HG03520 (cell line): ENCODE data around the gene ARFGEF2.
"Not testable (repeated sequence)": the region's sequence is repeated elsewhere in the genome, so short reads cannot be mapped to it uniquely, and the experiment has no call there.

Source experiments
- ATAC-seq: cut with Tn5 transposase; IDR thresholded peaks from one replicate; pipeline ENCODE4 v1.9.1; 2021; ENCODE audit warnings: mild to moderate bottlenecking, moderate library complexity; ENCODE audit not compliant: unreplicated experiment

Gene ARFGEF2

GRCh38 chr20:48949304-48950170, 28.0 kb downstream of the ARFGEF2 start:
- ATAC-seq: no peak

GRCh38 chr20:48951041-48951440, 29.5 kb downstream of the ARFGEF2 start:
- no peak for ATAC-seq

GRCh38 chr20:48951646-48952045, 30.1 kb downstream of the ARFGEF2 start:
- ATAC-seq: no peak

DNA sequence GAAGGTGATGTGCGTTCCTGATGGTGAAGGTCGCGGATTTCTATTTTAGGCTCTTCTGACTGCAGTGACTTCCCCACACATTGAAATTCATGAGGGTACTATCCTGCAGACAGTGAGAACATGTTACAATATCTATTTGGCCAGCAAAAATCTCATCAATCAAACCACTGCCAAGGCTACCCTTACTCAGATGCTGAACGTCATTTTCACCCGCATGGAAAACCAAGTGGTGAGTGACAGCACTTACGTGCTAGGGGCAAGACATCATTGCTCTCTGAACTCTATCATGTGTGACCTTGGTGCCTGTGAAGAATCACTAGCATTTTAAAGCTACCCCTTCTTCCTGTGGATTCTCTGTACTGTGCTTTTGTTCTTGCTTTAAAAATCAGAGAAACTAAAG, 31.1 kb downstream of the ARFGEF2 start:
- ATAC-seq: no peak

DNA sequence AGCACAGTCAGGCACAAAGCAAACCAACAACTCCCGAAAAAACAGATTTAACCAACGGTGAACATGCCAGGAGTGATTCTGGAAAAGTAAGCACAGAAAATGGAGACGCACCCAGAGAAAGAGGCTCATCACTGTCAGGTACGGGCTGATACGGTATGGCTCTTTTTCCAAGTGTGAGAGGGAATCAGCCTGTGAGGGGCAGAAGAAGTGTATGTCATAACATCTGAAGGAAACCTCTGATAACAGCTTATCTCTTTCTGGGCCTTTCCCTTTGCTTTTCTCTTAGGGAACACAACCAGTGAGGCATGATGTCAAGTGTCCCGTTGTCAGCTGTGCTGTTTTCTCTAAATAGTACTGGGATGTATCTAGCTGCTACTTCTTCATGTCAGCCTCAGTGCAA, 32.1 kb downstream of the ARFGEF2 start:
- ATAC-seq: no peak

DNA sequence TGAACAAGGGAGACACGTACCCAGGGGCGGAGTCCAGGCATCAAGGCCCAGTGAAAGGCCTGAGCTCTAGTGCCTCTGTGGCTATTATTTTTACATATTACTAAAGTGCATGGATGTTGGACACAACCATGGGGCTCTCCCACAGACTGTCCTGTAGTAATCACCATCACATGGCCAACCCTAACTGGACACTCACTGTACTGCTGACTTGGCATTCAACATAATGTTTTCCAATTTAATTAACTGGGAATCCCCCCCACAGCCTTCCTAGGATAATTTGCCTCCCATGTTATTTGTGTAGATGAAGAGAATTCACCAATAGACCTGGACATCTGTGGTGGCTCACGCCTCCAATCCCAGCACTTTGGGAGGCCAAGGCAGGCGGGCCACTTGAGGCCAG, 34.5 kb downstream of the ARFGEF2 start:
- no peak for ATAC-seq

DNA sequence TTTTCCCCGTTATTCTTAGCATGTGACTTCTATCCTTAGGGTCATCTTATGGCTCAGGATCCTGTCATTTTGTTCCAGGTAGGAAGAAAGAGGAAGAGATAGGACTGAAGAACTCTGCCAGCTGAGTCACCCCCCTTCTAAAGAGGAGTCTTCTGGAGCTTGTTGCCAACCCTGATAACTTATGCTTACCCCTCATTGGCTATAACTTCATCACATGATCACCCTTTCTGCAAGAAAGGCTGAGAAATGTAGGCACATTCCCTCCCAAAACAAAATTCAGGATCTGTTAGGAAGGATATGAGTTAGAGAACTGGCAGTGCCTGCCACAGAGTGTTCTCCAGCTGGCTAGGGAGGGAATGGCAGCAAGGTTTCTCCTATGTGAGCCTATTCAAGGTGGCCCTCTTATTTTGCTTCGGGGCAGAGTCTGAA, 35.6 kb downstream of the ARFGEF2 start:
- no peak for ATAC-seq

- no peak for ATAC-seq
These were observed 36.0 kb downstream of the ARFGEF2 start for GRCh38 chr20:48957533-48957932.

GRCh38 chr20:48958743-48959142, 37.2 kb downstream of the ARFGEF2 start:
- ATAC-seq: no peak

DNA sequence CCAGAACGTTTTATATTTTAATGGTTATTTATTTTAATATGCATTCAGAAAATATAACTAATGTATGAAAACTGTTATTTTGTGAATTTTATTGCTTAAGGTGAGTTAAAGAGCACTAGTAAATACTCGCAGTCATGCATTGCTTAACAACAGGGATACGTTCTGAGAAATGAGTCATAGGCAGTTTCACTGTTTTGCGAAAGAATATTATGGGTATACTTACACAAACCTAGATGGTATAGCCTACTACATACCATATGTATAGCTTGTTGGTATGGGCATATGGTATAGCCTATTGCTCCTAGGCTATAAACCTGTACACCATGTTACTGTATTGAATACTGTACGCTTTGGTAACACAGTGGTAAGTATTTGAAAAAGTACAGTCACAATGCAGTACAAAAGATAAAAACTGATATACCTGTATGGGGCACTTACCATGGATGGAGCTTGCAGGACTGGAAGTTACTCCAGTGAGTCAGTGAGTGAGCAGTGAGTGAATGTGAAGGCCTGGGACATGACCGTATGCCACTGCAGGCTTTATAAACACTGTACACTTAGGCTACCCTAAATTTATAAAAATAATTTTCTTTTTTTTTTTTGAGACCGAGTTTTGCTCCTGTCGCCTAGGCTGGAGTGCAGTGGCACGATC, 38.5 kb downstream of the ARFGEF2 start:
- no peak for ATAC-seq

GRCh38 chr20:48962421-48962820, 40.9 kb downstream of the ARFGEF2 start:
- no peak for ATAC-seq

DNA sequence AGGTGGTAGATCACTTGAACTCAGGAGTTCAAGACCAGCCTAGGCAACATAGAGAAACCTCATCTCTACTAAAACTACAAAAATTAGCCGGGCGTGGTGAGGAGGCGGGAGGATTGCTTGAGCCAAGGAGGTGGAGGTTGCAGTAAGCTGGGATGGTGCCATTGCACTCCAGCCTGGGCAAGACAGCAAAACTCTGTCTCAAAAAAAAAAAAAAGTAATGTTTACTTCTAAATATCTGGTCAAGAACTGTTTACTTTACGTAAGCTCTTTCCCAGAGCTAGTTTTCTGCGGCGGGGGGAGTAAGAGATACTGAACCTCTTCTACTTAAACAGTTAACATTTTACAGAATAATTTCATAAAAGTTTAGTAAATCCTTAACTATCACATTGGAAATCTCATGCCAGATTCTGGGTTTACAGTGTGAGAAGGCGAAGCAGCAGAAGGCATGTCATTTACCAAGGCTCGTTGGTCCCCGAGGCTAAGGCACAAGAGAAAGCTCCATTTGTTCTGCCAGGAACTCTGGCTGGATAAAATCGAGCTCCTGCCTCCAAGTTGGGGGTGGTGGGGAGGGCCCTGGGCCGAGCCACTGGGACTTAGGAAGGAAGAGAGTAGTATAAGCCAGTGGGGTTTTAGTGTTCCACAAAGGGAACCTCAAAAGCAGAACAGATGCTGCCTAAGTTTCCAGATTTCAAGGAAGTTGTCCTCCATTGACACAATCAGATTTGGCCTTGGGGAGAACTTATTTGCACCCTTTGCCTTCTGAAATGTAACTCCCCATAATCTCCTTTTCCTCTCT, 41.7 kb downstream of the ARFGEF2 start:
- no peak for ATAC-seq

GRCh38 chr20:48965189-48965910, 43.8 kb downstream of the ARFGEF2 start:
- ATAC-seq: no peak

DNA sequence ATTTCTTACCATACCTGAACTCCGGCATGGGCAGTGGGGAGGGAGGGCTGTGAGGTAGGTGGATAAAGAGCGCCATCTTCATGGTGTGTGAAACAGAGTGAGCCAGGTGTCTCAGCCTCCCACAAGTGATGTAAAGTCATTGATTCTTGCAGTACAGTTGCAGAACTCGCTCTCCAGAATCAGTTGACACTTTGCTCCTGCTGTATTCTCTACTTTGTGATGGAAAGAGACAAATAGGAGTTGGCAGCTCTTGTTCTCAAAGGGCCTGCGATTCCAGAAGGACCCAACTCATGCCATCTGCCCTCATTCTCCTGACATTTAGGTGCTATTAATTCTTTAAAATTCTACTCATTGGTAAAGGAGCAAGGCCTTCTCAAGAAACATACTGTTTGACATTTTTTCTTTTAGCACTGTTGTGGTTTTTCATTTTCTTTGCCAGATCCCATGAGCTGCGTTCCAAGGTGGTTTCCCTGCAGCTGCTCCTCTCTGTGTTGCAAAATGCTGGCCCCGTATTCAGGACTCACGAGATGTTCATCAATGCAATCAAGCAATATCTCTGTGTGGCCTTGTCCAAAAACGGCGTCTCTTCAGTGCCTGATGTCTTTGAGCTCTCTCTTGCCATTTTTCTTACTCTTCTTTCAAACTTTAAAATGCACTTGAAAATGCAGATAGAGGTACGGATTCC, 49.3 kb downstream of the ARFGEF2 start:
- ATAC-seq: no peak

GRCh38 chr20:48971956-48972355, 50.4 kb downstream of the ARFGEF2 start:
- ATAC-seq: no peak

- ATAC-seq: no peak
These were observed 51.3 kb downstream of the ARFGEF2 start for GRCh38 chr20:48972816-48973215.

DNA sequence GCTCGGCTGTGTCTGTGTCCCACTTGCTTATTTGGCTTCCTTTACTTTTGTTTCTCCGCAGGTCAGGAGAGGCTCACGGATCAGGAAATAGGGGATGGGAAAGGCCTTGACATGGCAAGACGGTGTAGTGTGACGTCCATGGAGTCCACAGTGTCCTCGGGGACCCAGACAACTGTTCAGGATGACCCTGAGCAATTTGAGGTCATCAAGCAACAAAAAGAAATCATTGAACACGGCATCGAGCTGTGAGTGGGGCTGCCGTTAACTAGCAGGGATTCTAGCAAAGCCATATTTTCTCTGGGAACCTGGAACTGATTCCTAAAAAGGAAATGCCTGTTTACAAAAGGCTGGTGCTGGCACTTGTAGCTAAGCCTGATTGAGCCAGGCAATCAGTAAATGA, 54.4 kb downstream of the ARFGEF2 start:
- no peak for ATAC-seq

- ATAC-seq: not testable (repeated sequence)
These were observed 58.5 kb downstream of the ARFGEF2 start for GRCh38 chr20:48979980-48980379.

- ATAC-seq: no peak
These were observed 62.2 kb downstream of the ARFGEF2 start for GRCh38 chr20:48983423-48984400.
